Measurements from ENCODE around the gene BNIP3.
A peak's percentile ranks its signal among the peaks of the same experiment; 100 is the strongest.

- TF ChIP-seq CTCF (conservative IDR thresholded peaks at IDR 0.05; ENCODE audit: low read depth, low read length) (peak; percentile 27; the same call in 1 of the 2 replicates), EZH2 (IDR thresholded peaks at IDR 0.05; ENCODE audit: borderline replicate concordance, low read depth, low read length, poor library complexity, severe bottlenecking) (no peak)
Observed at GRCh38 chr10:131946321-131946751, 35.4 kb downstream of the BNIP3 start.

Measured in A673 (cell line).